AG04450 (cell line): ENCODE data around the gene JTB. TPM values are rescaled to one million over a fixed set of nuclear protein-coding genes. Genes with fewer than 3 reads are reported as not detected.
A peak's percentile ranks its signal among the peaks of the same experiment; 100 is the strongest.

Source experiments
- CTCF ChIA-PET: fragments of 300-600, 350-600 bp; formaldehyde crosslinking; extraction: SDS; loops from one replicate; lab custom pipeline; 2022; ENCODE audit warnings: antibody characterized with exemption, inconsistent platforms; lab: Charles Lee
- POLR2A ChIA-PET: fragments of 350-600 bp; formaldehyde crosslinking; extraction: SDS; loops from one replicate; lab custom pipeline; 2021; ENCODE audit warnings: antibody characterized with exemption, inconsistent platforms; lab: Yijun Ruan, JAX
- DNase-seq: peaks from one replicate; pipeline ENCODE4 v3.0.0-alpha.2; 2011; ENCODE audit warnings: low read depth, low spot score
- H3K27ac ChIP-seq: one replicate; pipeline ENCODE4 v1.5.1; 2012; ENCODE audit warnings: low read depth, low read length, control low read depth
- H3K27me3 ChIP-seq: one replicate; pipeline ENCODE4 v1.6.0; 2012; ENCODE audit warnings: low read length; ENCODE audit not compliant: control insufficient read depth, insufficient read depth
- H3K4me3 ChIP-seq: 2 replicates; pipeline ENCODE4 v1.5.1; 2011; ENCODE audit warnings: mild to moderate bottlenecking, low read depth, low read length, control low read depth
- H3K9me3 ChIP-seq: 2 replicates; pipeline ENCODE4 v1.5.1; 2012; ENCODE audit warnings: low read length; ENCODE audit not compliant: control insufficient read depth, insufficient read depth
- polyA plus RNA-seq: library from polyadenylated mRNA; depleted of rRNA; stranded (reverse); fragments of >200 nt; gene quantifications from 2 replicates; pipeline ENCODE4 v1.2.3, GENCODE V29; 2011
- TF ChIP-seq, protein P1 (sequence below): IDR thresholded peaks from 2 replicates; pipeline ENCODE4 v1.5.1; 2011; ENCODE audit warnings: low read depth, low read length, control low read depth, inconsistent platforms

Gene JTB
- polyA plus RNA-seq, 1 experiment, result 160 TPM

DNA sequence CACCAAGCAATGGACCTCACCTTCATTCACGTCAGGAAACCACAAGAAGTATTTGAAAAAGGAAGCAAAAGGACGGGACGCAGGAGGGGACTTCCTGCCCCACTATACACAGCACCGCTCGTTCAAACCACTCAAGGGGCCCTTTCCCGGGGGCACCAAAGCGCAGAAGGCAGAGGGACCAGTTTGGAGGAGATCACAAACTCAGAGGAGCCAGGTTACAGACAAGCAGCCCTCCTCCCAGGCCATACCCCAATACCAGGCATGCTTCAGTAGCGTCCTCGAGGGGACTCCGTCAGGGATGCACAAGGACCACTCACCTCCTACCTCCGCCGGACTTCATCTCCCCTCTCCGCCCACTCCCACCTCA is 19.7 kb downstream of the JTB start:
- Histone ChIP-seq H3K4me3 (peak overlapping the region; percentile 92), H3K27ac (peak overlapping the region; percentile 78), H3K27me3 (no peaks in the 10 kb centered on the region), H3K9me3 (no peaks in the 10 kb centered on the region; the same call in 1 of the 2 replicates)
- DNase-seq, result no peak
- TF ChIP-seq, protein P1, sequence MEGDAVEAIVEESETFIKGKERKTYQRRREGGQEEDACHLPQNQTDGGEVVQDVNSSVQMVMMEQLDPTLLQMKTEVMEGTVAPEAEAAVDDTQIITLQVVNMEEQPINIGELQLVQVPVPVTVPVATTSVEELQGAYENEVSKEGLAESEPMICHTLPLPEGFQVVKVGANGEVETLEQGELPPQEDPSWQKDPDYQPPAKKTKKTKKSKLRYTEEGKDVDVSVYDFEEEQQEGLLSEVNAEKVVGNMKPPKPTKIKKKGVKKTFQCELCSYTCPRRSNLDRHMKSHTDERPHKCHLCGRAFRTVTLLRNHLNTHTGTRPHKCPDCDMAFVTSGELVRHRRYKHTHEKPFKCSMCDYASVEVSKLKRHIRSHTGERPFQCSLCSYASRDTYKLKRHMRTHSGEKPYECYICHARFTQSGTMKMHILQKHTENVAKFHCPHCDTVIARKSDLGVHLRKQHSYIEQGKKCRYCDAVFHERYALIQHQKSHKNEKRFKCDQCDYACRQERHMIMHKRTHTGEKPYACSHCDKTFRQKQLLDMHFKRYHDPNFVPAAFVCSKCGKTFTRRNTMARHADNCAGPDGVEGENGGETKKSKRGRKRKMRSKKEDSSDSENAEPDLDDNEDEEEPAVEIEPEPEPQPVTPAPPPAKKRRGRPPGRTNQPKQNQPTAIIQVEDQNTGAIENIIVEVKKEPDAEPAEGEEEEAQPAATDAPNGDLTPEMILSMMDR, result no peak
- POLR2A ChIA-PET, result interaction anchor here (0.5 to 2.1 kb wide), 8 partner anchors 9 to 392 kb away, joined by 3 to 19 read pairs (median 10); partner anchors contain the start of genes CREB3L4, DENND4B, JTB and RAB13
- CTCF ChIA-PET, result interaction anchor here (0.6 to 3.4 kb wide), 3 partner anchors 11 to 29 kb away, joined by 3 to 10 read pairs (median 3); partner anchors contain the start of genes DENND4B and RAB13

DNA sequence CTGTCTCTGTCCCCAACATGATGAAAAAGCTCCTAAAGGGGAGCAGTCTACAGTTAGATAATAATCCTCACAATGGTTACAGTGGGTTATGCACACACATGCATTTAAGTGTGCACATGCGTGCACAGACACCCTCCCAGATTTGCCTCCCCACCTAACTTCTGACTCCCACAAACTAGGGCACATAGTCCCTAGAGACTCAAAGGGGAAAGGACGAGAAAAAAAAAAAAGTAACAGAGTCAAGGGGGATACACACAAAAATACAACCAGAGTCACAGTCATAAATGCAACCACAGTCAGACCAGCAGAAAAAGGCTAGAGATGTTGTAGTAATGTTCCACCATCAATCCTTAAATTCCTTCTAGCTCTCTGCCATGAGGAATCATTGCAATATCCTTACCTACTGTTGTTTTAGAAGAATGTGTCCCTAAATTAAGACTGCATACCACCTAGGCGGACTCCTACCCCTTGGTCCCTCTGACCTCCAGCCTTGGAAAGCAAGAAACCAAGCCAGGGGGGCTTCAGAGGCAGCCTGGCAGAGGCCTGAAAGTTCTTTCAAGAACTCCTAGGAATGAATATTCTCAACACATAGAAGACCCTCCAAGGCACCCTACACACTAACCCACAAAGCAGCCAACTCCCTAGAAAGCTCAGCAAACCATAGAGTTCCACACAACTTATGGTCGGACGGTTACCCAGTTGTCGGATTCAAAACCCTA is 20.3 kb downstream of the JTB start:
- Histone ChIP-seq H3K27ac (no peak overlapping the region), H3K27me3 (no peaks in the 10 kb centered on the region), H3K9me3 (no peaks in the 10 kb centered on the region; the same call in 1 of the 2 replicates), H3K4me3 (peak overlapping the region; percentile 92)
- DNase-seq, result no peak
- POLR2A ChIA-PET, result interaction anchor here (1.3 to 2.1 kb wide), 3 partner anchors 10 to 11 kb away, joined by 3 to 19 read pairs (median 15); partner anchors contain the start of genes CREB3L4 and DENND4B
- CTCF ChIA-PET, result interaction anchor here (1.3 to 3.4 kb wide), 3 partner anchors 11 to 29 kb away, joined by 3 to 18 read pairs (median 10); partner anchors contain the start of genes DENND4B and RAB13
- TF ChIP-seq, protein P1, result no peak

DNA sequence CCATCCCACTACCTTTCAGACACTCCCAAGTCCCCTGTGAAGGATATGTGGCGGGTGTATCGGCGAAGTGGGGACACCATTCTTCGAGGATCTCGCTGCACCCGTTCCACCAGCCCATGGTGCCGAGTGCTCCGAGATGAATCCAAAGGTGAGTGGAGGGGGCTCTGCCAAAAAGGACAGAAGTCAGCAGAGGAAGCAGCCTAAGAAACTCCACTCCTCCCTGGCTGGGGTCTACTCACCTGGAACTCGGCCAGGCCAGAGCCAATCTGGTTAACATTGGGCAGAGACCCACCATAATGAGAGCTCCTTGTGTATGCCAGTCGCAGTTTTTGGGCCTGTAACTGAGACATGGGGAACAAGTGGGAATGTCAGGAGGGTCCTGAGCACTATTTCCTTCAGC is 22.6 kb downstream of the JTB start:
- Histone ChIP-seq H3K4me3 (no peak overlapping the region), H3K27ac (no peak overlapping the region), H3K9me3 (no peaks in the 10 kb centered on the region; the same call in 1 of the 2 replicates), H3K27me3 (no peaks in the 10 kb centered on the region)
- DNase-seq, result no peak
- TF ChIP-seq, protein P1, result no peak
- ChIA-PET POLR2A (no interaction called here), CTCF (interaction anchor here (1.4 to 3.4 kb wide), 2 partner anchors 9 to 32 kb away, joined by 7 to 10 read pairs; partner anchors contain the start of genes DENND4B and RAB13)

DNA sequence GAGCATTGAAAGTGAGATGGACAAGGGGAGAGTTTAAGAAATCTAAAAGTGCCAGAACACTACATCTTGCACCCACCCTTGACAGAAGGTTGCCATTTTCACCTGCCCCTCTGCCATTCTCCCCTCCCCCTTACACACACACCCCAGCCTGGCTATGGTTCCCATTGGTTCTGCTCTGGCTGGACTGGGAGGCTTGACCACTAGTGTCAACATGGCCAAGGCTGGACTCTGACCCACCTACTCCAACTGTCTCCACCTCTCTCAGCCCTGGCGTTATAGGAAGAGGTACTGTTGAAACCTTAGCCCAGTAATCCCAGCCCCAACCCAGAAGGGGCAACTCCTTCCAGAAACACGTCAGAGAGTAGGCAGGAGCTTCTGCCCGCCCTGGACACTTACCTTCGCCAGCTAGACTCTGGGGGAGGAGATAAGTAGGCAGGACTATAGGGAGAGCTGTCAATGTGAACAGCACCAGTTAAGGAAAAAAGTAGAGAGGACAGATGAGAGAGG is 23.6 kb downstream of the JTB start:
- POLR2A ChIA-PET, result interaction anchor here (1.1 to 1.2 kb wide), 2 partner anchors 14 to 24 kb away, joined by 3 read pairs; partner anchors contain the start of gene JTB
- H3K27me3 ChIP-seq, result no peaks in the 10 kb centered on the region
- TF ChIP-seq, protein P1, result no peak
- no peak overlapping the region for H3K27ac ChIP-seq
- H3K9me3 ChIP-seq, result no peaks in the 10 kb centered on the region; the same call in 1 of the 2 replicates
- DNase-seq, result no peak
- CTCF ChIA-PET, result interaction anchor here (1.3 to 1.4 kb wide), 2 partner anchors 8 to 33 kb away, joined by 6 to 7 read pairs; partner anchors contain the start of genes DENND4B and RAB13
- no peak overlapping the region for H3K4me3 ChIP-seq
